B cell (primary cell): ENCODE results near the gene SLC24A3. TPM values are rescaled to one million over a fixed set of nuclear protein-coding genes. Genes with fewer than 3 reads are reported as not detected.

Source experiments
- ATAC-seq: fragments of 200-7000 bp; cut with Tn5 transposase; one replicate; pipeline ENCODE4 v1.10.0; 2021; ENCODE audit warnings: low read depth, mild to moderate bottlenecking, moderate number of reproducible peaks, moderate library complexity
- CTCF ChIA-PET: fragments of 350-600 bp; sonication (Branson Sonifier 250); formaldehyde crosslinking; loops from one replicate; lab custom pipeline; 2021; ENCODE audit warnings: antibody characterized with exemption, inconsistent platforms; lab: Charles Lee
- POLR2A ChIA-PET: fragments of 350-600 bp; sonication (Branson Sonifier 250); formaldehyde crosslinking; loops from one replicate; lab custom pipeline; 2021; ENCODE audit warnings: antibody characterized with exemption; lab: Charles Lee
- DNase-seq: peaks from one replicate; pipeline ENCODE4 v3.0.0; 2013
- H2AFZ ChIP-seq: 2 replicates; pipeline ENCODE4 v1.6.1; 2012; ENCODE audit warnings: mild to moderate bottlenecking, low read depth, low read length; ENCODE audit not compliant: insufficient read depth, poor library complexity, severe bottlenecking
- H3K27ac ChIP-seq, 2 donors: 1 replicate in 1 of 2; 2 replicates in 1 of 2; pipeline ENCODE4 v1.5.1; 2012 to 2013; ENCODE audit warnings: low read length in 2 of 2, mild to moderate bottlenecking in 2 of 2, moderate library complexity in 1 of 2
- H3K27me3 ChIP-seq, 4 experiments: fragments of 200-600 bp in 1 of 4; sonication (generic) in 1 of 4; replicated peaks in 1 of 4; 1 replicate in 2 of 4; 2 replicates in 2 of 4; pipeline versions ENCODE4 v1.6.1 to v1.7.0; 2013 to 2016; ENCODE audit warnings: low read length in 3 of 4, mild to moderate bottlenecking in 2 of 4, mixed read lengths in 1 of 4, moderate library complexity in 1 of 4; ENCODE audit not compliant: insufficient read depth in 4 of 4, control insufficient read depth in 3 of 4; ENCODE audit errors: control extremely low read depth in 1 of 4
- H3K36me3 ChIP-seq, 2 experiments: replicated peaks in 1 of 2; 1 replicate in 1 of 2; 2 replicates in 1 of 2; pipeline versions ENCODE4 v1.6.1 to v1.7.1; 2013; ENCODE audit warnings: low read length in 1 of 2; ENCODE audit not compliant: insufficient read depth in 2 of 2, control insufficient read depth in 1 of 2; ENCODE audit errors: control extremely low read depth in 1 of 2, extremely low read depth in 1 of 2
- H3K4me1 ChIP-seq, 2 donors: fragments of 200-600 bp in 1 of 2; sonication (generic) in 1 of 2; 1 replicate in 1 of 2; 2 replicates in 1 of 2; pipeline versions ENCODE4 v1.5.1 to v1.6.1; 2013 to 2017; ENCODE audit warnings: low read length in 2 of 2; ENCODE audit not compliant: control insufficient read depth in 2 of 2, insufficient read depth in 2 of 2
- H3K4me2 ChIP-seq: replicated peaks from 2 replicates; pipeline ENCODE3; 2012; ENCODE audit warnings: mild to moderate bottlenecking, low read depth, low read length; ENCODE audit not compliant: poor library complexity, severe bottlenecking
- H3K4me3 ChIP-seq, 5 experiments: fragments of 200-600 bp in 1 of 5; sonication (generic) in 1 of 5; 1 replicate in 3 of 5; 2 replicates in 2 of 5; pipeline versions ENCODE4 v1.5.1 to v1.7.0; 2011 to 2016; ENCODE audit warnings: low read length in 4 of 5, mild to moderate bottlenecking in 4 of 5, low read depth in 2 of 5, control low read depth in 1 of 5, moderate library complexity in 1 of 5; ENCODE audit not compliant: insufficient read depth in 1 of 5; ENCODE audit errors: control extremely low read depth in 1 of 5, extremely low read depth in 1 of 5
- H3K79me2 ChIP-seq: fragments of 200-600 bp; sonication (generic); one replicate; pipeline ENCODE4 v1.6.0; 2016; ENCODE audit warnings: low read length; ENCODE audit not compliant: control insufficient read depth, insufficient read depth
- H3K9ac ChIP-seq: fragments of 200-600 bp; sonication (generic); 2 replicates; pipeline ENCODE4 v1.6.1; 2017; ENCODE audit warnings: mild to moderate bottlenecking, low read length, moderate library complexity
- H3K9me3 ChIP-seq, 3 donors: one replicate each; pipeline versions ENCODE4 v1.6.1 to v1.7.1; 2013; ENCODE audit warnings: low read length in 2 of 3; ENCODE audit not compliant: control insufficient read depth in 2 of 3, insufficient read depth in 1 of 3; ENCODE audit errors: control extremely low read depth in 1 of 3
- H4K20me1 ChIP-seq: 2 replicates; pipeline ENCODE4 v1.6.0; 2012; ENCODE audit warnings: mild to moderate bottlenecking, low read length; ENCODE audit not compliant: insufficient read depth, control insufficient read depth, poor library complexity, severe bottlenecking
- H3K27ac Mint-ChIP-seq: one replicate; pipeline ENCODE4 v1.8.0; 2021; ENCODE audit warnings: mixed read lengths
- H3K27me3 Mint-ChIP-seq: one replicate; pipeline ENCODE4 v1.8.0; 2021; ENCODE audit warnings: mixed read lengths
- H3K4me1 Mint-ChIP-seq: one replicate; pipeline ENCODE4 v1.8.0; 2021; ENCODE audit warnings: mixed read lengths
- H3K4me3 Mint-ChIP-seq: one replicate; pipeline ENCODE4 v1.8.0; 2021; ENCODE audit warnings: mixed read lengths
- H3K9me3 Mint-ChIP-seq: one replicate; pipeline ENCODE4 v1.8.0; 2022; ENCODE audit warnings: mixed read lengths; ENCODE audit not compliant: insufficient read depth
- CTCF ChIP-seq: fragments of 200-600 bp; IDR thresholded peaks from one replicate; pipeline ENCODE4 v1.8.0; 2022; ENCODE audit warnings: antibody characterized with exemption, mild to moderate bottlenecking
- EZH2 ChIP-seq: IDR thresholded peaks from 2 replicates; pipeline ENCODE4 v1.6.1; 2012; ENCODE audit warnings: borderline replicate concordance, low read depth, mild to moderate bottlenecking, moderate library complexity, low read length; ENCODE audit not compliant: insufficient read depth, poor library complexity, severe bottlenecking
- WGBS: methylation state at CpG from one replicate; pipeline ENCODE4 v1.1.5; 2013; ENCODE audit warnings: missing lambda C conversion rate; ENCODE audit not compliant: insufficient coverage; 5-methylcytosine and 5-hydroxymethylcytosine counted together
- intact Hi-C: fragments of 100-400 bp; cut with micrococcal nuclease; formaldehyde crosslinking; loops from one replicate; pipeline ENCODE4 v1.10.0; 2022
- polyA plus RNA-seq: library from polyadenylated mRNA; depleted of rRNA; stranded (reverse); fragments of >200 nt; gene quantifications from 2 replicates; pipeline ENCODE4 v1.2.3, GENCODE V29; 2012
- total RNA-seq, 2 donors: library from RNA; stranded (reverse); fragments of 120-200 nt in 1 of 2; gene quantifications; 1 replicate in 1 of 2; 2 replicates in 1 of 2; pipeline versions ENCODE4 v1.2.3 to v1.2.4, GENCODE V29; 2013 to 2022

Gene SLC24A3
- total and polyA plus RNA-seq, 2 donors (not counting 1 experiment from before 2014, with no cell fraction given): not detected

GRCh38 chr20:19718880-19719279 lies 506.4 kb downstream of the SLC24A3 start:
- ATAC-seq (no peak), DNase-seq (no peak)
- Mint-ChIP-seq H3K4me1 (no peaks in the 10 kb centered on the region), H3K27me3 (peaks cover 8% of the 10 kb centered on the region), H3K27ac (no peak overlapping the region), H3K4me3 (no peak overlapping the region), H3K9me3 (peaks cover 8% of the 10 kb centered on the region)
- WGBS: 90% methylated on average over 2 of the region's 3 CpGs
- intact Hi-C loops: no loop called here
- Histone ChIP-seq H3K36me3 (no peaks in the 10 kb centered on the region), H3K27me3 (no peaks in the 10 kb centered on the region), H3K9me3 (peaks cover 0 to 23% (median 19%) of the 10 kb centered on the region in 3 donors), H3K4me1 (no peaks in the 10 kb centered on the region), H3K27ac (no peak overlapping the region), H3K9ac (no peak overlapping the region), H3K4me2 (no peak overlapping the region), H3K79me2 (no peaks in the 10 kb centered on the region), H4K20me1 (no peaks in the 10 kb centered on the region), H3K4me3 (no peak overlapping the region), H2AFZ (no peak overlapping the region)
- ChIA-PET CTCF (no interaction called here), POLR2A (no interaction called here)
- TF ChIP-seq CTCF: no peak
- no peak for TF ChIP-seq EZH2

- Mint-ChIP-seq H3K4me1 (peaks cover 5% of the 10 kb centered on the region), H3K9me3 (peaks cover 8% of the 10 kb centered on the region), H3K27ac (no peak overlapping the region), H3K4me3 (no peak overlapping the region), H3K27me3 (peaks cover 8% of the 10 kb centered on the region)
- Histone ChIP-seq H3K4me2 (no peak overlapping the region), H2AFZ (no peak overlapping the region), H3K79me2 (no peaks in the 10 kb centered on the region), H3K9me3 (peaks cover 0 to 14% (median 14%) of the 10 kb centered on the region in 3 donors), H3K4me1 (peaks cover 0 to 2% of the 10 kb centered on the region in 2 donors), H3K4me3 (no peak overlapping the region), H3K27ac (no peak overlapping the region), H3K27me3 (no peaks in the 10 kb centered on the region), H4K20me1 (no peaks in the 10 kb centered on the region), H3K9ac (no peak overlapping the region), H3K36me3 (no peaks in the 10 kb centered on the region)
- CTCF ChIA-PET: no interaction called here
- DNase-seq (no peak), ATAC-seq (no peak)
- intact Hi-C loops: no loop called here
- 93% methylated on average over 18 of the region's 18 CpGs for WGBS
- TF ChIP-seq EZH2 (no peak), CTCF (no peak)
- POLR2A ChIA-PET: interaction anchor here (0.5 to 0.6 kb wide), 2 partner anchors 20 to 1706 kb away, joined by 5 to 6 read pairs; no protein-coding TSS in a partner anchor
These were observed 508.5 kb downstream of the SLC24A3 start for GRCh38 chr20:19720991-19721390.
